ENCODE measurements around the gene SLC35F3. TPM values are rescaled to one million over a fixed set of nuclear protein-coding genes. Genes with fewer than 3 reads are reported as not detected.

SLC35F3 gene
- total and polyA plus RNA-seq, 3 donors from 2014 or later: 0.43 to 0.87 (median 0.47) TPM

DNA sequence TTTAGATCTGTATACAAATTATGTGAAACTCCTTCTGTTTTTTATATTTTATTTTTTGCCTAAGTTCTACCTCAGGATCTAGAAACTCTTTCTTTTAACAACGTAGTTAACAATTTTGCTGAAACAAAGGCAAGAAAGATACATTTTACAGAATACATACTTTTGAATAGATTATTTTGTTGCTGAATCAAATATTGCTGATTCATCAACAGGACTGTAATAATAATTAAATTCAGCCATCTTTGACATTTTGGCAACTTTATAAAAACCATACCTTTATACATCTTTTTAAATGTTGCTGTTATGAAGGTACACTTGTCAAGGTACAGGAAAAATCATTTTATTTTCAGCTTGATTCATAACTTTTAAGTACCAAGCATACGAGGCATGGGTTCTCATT is 458.1 kb downstream of the SLC35F3 start:
- intact Hi-C loops (cut with DNase I; ENCODE audit: low total_unique reads): no loop called here
- Histone ChIP-seq H3K4me1 (no peaks in the 10 kb centered on the region), H3K27me3 (no peaks in the 10 kb centered on the region), H3K9me3 (no peaks in the 10 kb centered on the region), H3K36me3 (ENCODE audit: low read depth, missing control alignments) (no peaks in the 10 kb centered on the region), H3K4me3 (no peak overlapping the region), H3K27ac (no peak overlapping the region)
- 51 to 72% methylated on average over 2 of the region's 2 CpGs for WGBS, 2 donors
- DNase-seq: no peak
- TF ChIP-seq, protein P1, sequence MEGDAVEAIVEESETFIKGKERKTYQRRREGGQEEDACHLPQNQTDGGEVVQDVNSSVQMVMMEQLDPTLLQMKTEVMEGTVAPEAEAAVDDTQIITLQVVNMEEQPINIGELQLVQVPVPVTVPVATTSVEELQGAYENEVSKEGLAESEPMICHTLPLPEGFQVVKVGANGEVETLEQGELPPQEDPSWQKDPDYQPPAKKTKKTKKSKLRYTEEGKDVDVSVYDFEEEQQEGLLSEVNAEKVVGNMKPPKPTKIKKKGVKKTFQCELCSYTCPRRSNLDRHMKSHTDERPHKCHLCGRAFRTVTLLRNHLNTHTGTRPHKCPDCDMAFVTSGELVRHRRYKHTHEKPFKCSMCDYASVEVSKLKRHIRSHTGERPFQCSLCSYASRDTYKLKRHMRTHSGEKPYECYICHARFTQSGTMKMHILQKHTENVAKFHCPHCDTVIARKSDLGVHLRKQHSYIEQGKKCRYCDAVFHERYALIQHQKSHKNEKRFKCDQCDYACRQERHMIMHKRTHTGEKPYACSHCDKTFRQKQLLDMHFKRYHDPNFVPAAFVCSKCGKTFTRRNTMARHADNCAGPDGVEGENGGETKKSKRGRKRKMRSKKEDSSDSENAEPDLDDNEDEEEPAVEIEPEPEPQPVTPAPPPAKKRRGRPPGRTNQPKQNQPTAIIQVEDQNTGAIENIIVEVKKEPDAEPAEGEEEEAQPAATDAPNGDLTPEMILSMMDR (IDR thresholded peaks at IDR 0.05): no peak
- no peak for TF ChIP-seq POLR2A (IDR thresholded peaks at IDR 0.05)

GRCh38 chr1:234368320-234369032 is 464.0 kb downstream of the SLC35F3 start:
- Histone ChIP-seq H3K36me3 (ENCODE audit: low read depth, missing control alignments) (no peaks in the 10 kb centered on the region), H3K27me3 (no peaks in the 10 kb centered on the region), H3K27ac (no peak overlapping the region), H3K9me3 (no peaks in the 10 kb centered on the region), H3K4me3 (no peak overlapping the region), H3K4me1 (no peaks in the 10 kb centered on the region)
- 76 to 78% methylated on average over 12 of the region's 12 CpGs for WGBS, 2 donors
- intact Hi-C loops (cut with DNase I; ENCODE audit: low total_unique reads): no loop called here
- DNase-seq: no peak
- TF ChIP-seq POLR2A (IDR thresholded peaks at IDR 0.05): no peak
- TF ChIP-seq, protein P1 (IDR thresholded peaks at IDR 0.05): no peak

DNA sequence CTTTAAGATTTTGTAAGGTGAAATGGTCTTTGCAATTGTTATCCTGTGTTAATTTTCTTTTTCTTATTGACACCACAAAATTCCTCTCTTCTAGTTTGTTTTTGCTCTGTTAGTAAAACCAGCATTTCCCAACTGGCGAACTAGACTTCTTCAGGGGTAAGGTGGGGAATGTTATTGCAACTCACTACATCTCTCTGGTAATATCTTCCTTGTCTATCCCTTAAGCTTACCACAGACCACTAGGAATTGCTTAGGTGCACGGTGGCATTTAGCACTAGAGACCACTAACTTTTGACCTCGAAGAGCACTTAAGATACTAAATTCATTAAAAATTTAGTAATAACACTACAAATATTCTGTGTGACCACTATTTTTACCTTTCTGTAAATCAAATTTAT is 464.6 kb downstream of the SLC35F3 start:
- no peaks in the 10 kb centered on the region for H3K4me1 ChIP-seq
- no peaks in the 10 kb centered on the region for H3K9me3 ChIP-seq
- no peaks in the 10 kb centered on the region for H3K36me3 ChIP-seq (ENCODE audit: low read depth, missing control alignments)
- TF ChIP-seq, protein P1 (IDR thresholded peaks at IDR 0.05): no peak
- no peak for TF ChIP-seq POLR2A (IDR thresholded peaks at IDR 0.05)
- no peaks in the 10 kb centered on the region for H3K27me3 ChIP-seq
- DNase-seq: no peak
- no peak overlapping the region for H3K27ac ChIP-seq
- H3K4me3 ChIP-seq: no peak overlapping the region
- WGBS, 2 donors: 76 to 80% methylated on average over 3 of the region's 3 CpGs
- intact Hi-C loops (cut with DNase I; ENCODE audit: low total_unique reads): no loop called here

DNA sequence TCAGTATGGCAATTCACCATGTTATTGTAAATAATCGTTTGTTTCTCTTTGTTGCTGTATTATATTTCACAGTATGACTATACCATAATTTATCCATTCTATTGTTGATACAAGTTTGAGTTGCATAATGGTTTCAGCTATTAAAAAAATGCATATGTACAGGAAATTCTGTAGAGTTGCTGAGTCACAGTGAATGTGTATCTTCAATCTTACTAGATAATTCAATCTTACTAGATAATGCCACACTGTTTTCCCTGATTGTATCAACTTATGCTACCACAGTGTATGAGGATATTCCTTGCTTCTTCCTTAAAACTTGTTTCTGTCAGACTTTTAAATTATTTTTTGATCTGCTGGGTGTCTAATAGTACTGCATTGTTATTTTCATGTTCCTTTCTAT is 465.3 kb downstream of the SLC35F3 start:
- WGBS, 2 donors: 73 to 83% methylated on average over 1 of the region's 1 CpG

More for the DNA sequence above, 465.3 kb downstream of the SLC35F3 start:
- H3K4me1 ChIP-seq: peaks cover 6% of the 10 kb centered on the region
- intact Hi-C loops (cut with DNase I; ENCODE audit: low total_unique reads): no loop called here
- TF ChIP-seq, protein P1 (IDR thresholded peaks at IDR 0.05): no peak
- TF ChIP-seq POLR2A (IDR thresholded peaks at IDR 0.05): no peak
- H3K27ac ChIP-seq: no peak overlapping the region
- no peak for DNase-seq
- H3K36me3 ChIP-seq (ENCODE audit: low read depth, missing control alignments): no peaks in the 10 kb centered on the region
- no peaks in the 10 kb centered on the region for H3K27me3 ChIP-seq
- H3K9me3 ChIP-seq: no peaks in the 10 kb centered on the region
- no peak overlapping the region for H3K4me3 ChIP-seq
